Measurements from ENCODE around the gene ICOS. TPM values are rescaled to one million over a fixed set of nuclear protein-coding genes. Genes with fewer than 3 reads are reported as not detected.

The ICOS gene
- total and polyA plus RNA-seq, 2 of the 4 experiments (the other 2 are of a cell fraction), result not detected

GRCh38 chr2:204005940-204006721 lies 69.6 kb downstream of the ICOS start:
- H4K8ac ChIP-seq (ENCODE audit: low read depth in 2 of 2, low read length in 2 of 2), result no peak overlapping the region
- DNase-seq (no peak), ATAC-seq (ENCODE audit: low read depth) (no peak)
- H2BK5ac ChIP-seq (ENCODE audit: low read depth, low read length, poor library complexity, severe bottlenecking), result no peak overlapping the region
- H2AK9ac ChIP-seq (replicated peaks; ENCODE audit: low read depth, low read length, poor library complexity), result no peak overlapping the region
- in situ Hi-C loops (cut with MboI; ENCODE audit: low sequenced_read_pairs), result no loop called here
- H3K9me3 ChIP-seq (ENCODE audit: control insufficient read depth, insufficient read depth, low read length), result no peaks in the 10 kb centered on the region
- intact Hi-C loops (cut with micrococcal nuclease), result no loop called here
- no peak overlapping the region for H3K14ac ChIP-seq (replicated peaks; ENCODE audit: low read depth, low read length)
- ChIA-PET CTCF (no interaction called here), POLR2A (ENCODE audit: unreplicated experiment) (no interaction called here)
- no peak overlapping the region for H3K23ac ChIP-seq (ENCODE audit: low read depth, low read length)
- H3K4me3 ChIP-seq (ENCODE audit: insufficient read depth, low read depth, low read length), result no peak overlapping the region
- no peak overlapping the region for H2BK15ac ChIP-seq (ENCODE audit: low read depth, low read length)
- H3K4me2 ChIP-seq (ENCODE audit: low read depth, low read length), result no peak overlapping the region
- no peak overlapping the region for H3K56ac ChIP-seq (ENCODE audit: extremely low read depth, insufficient read depth, low read length)
- no peaks in the 10 kb centered on the region for H3K36me3 ChIP-seq (ENCODE audit: control insufficient read depth, insufficient read depth, low read length)
- no peaks in the 10 kb centered on the region for H3K4me1 ChIP-seq (ENCODE audit: control insufficient read depth, insufficient read depth, low read length)
- H4K91ac ChIP-seq (ENCODE audit: insufficient read depth, low read depth, low read length), result no peak overlapping the region
- no peaks in the 10 kb centered on the region for H4K20me1 ChIP-seq (ENCODE audit: insufficient read depth, low read length)
- H2AFZ ChIP-seq (replicated peaks; ENCODE audit: low read length, poor library complexity), result no peak overlapping the region
- no peak overlapping the region for H3K4ac ChIP-seq (ENCODE audit: low read depth, low read length)
- H3K9ac ChIP-seq (ENCODE audit: low read depth, low read length), result no peak overlapping the region
- TF ChIP-seq CEBPB (IDR thresholded peaks at IDR 0.05; ENCODE audit: low read depth, low read length), result no peak
- dilution Hi-C loops (cut with HindIII; ENCODE audit: low sequenced_read_pairs, unreplicated experiment), result no loop called here
- no peaks in the 10 kb centered on the region for H3K79me1 ChIP-seq (ENCODE audit: low read depth in 1 of 2, low read length in 2 of 2)
- no peak overlapping the region for H3K27ac ChIP-seq (ENCODE audit: insufficient read depth, low read length)
- H2BK20ac ChIP-seq (ENCODE audit: low read depth, low read length), result no peak overlapping the region
- H3K9me1 ChIP-seq (ENCODE audit: insufficient read depth, low read length), result no peaks in the 10 kb centered on the region
- peaks cover 3% of the 10 kb centered on the region for H3K27me3 ChIP-seq (ENCODE audit: control insufficient read depth, insufficient read depth, low read length)
- WGBS, 2 experiments (ENCODE audit: extremely low coverage in 2 of 2, insufficient read length in 1 of 2), result no CpG with 5 or more reads among the region's 3 CpGs
- BruUV-seq (replicated peaks), result no TSS peak
- no peak overlapping the region for H2BK120ac ChIP-seq (ENCODE audit: low read depth, low read length)
- no peak overlapping the region for H3K18ac ChIP-seq (ENCODE audit: low read depth, low read length)
- H2AK5ac ChIP-seq (ENCODE audit: low read depth, low read length), result no peak overlapping the region
- H4K5ac ChIP-seq (ENCODE audit: low read depth, low read length), result no peak overlapping the region

All from IMR-90 (cell line).